B cell (primary cell): ENCODE measurements around the gene CRYBG2.

Source experiments
- EZH2 ChIP-seq: IDR thresholded peaks from 2 replicates; pipeline ENCODE4 v1.6.1; 2012; ENCODE audit warnings: borderline replicate concordance, low read depth, mild to moderate bottlenecking, moderate library complexity, low read length; ENCODE audit not compliant: insufficient read depth, poor library complexity, severe bottlenecking
- TF ChIP-seq, protein P1 (sequence below): fragments of 200-600 bp; IDR thresholded peaks from one replicate; pipeline ENCODE4 v1.8.0; 2022; ENCODE audit warnings: antibody characterized with exemption, mild to moderate bottlenecking

DNA sequence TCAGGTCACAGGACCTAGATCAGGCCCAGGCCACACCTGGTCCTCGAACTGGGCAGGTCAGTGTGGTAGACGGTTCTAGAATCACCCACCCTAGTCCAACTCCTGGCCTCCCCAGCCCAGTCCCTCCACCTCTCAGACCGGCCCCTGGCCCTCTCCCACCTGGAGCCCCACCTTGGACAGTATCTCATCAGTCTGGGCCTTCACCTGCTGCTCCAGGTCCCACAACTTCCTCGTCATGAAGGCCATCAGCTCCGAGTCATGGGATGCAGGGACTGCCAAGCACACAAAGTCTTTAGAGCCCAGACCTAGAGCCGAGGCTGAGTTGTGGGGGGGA is 56.2 kb downstream of the CRYBG2 start:
- TF ChIP-seq, protein P1, sequence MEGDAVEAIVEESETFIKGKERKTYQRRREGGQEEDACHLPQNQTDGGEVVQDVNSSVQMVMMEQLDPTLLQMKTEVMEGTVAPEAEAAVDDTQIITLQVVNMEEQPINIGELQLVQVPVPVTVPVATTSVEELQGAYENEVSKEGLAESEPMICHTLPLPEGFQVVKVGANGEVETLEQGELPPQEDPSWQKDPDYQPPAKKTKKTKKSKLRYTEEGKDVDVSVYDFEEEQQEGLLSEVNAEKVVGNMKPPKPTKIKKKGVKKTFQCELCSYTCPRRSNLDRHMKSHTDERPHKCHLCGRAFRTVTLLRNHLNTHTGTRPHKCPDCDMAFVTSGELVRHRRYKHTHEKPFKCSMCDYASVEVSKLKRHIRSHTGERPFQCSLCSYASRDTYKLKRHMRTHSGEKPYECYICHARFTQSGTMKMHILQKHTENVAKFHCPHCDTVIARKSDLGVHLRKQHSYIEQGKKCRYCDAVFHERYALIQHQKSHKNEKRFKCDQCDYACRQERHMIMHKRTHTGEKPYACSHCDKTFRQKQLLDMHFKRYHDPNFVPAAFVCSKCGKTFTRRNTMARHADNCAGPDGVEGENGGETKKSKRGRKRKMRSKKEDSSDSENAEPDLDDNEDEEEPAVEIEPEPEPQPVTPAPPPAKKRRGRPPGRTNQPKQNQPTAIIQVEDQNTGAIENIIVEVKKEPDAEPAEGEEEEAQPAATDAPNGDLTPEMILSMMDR, result no peak
- TF ChIP-seq EZH2, result no peak
